Activated CD8-positive, alpha-beta T cell treated with anti-CD3 and anti-CD28 coated beads for 36 hours (primary cell): ENCODE measurements around the gene DNAI7. TPM values are rescaled to one million over a fixed set of nuclear protein-coding genes. Genes with fewer than 3 reads are reported as not detected.
A peak's percentile ranks its signal among the peaks of the same experiment; 100 is the strongest.

Source experiments
- ATAC-seq: fragments of 200-7000 bp; cut with Tn5 transposase; one replicate; pipeline ENCODE4 v1.10.0; 2021; ENCODE audit warnings: mild to moderate bottlenecking, moderate library complexity
- CTCF ChIA-PET: fragments of 350-600 bp; sonication (Branson Sonifier 250); formaldehyde crosslinking; loops from one replicate; lab custom pipeline; 2021; ENCODE audit warnings: antibody characterized with exemption; lab: Charles Lee
- POLR2A ChIA-PET: fragments of 350-600 bp; sonication (Branson Sonifier 250); formaldehyde crosslinking; loops from one replicate; lab custom pipeline; 2021; ENCODE audit warnings: antibody characterized with exemption; lab: Charles Lee
- DNase-seq: peaks from one replicate; pipeline ENCODE4 v3.0.0-alpha.2; 2020
- H3K27ac Mint-ChIP-seq: one replicate; pipeline ENCODE4 v1.8.0; 2021; ENCODE audit warnings: mild to moderate bottlenecking, mixed read lengths
- H3K27me3 Mint-ChIP-seq: one replicate; pipeline ENCODE4 v1.8.0; 2021; ENCODE audit warnings: mixed read lengths
- H3K36me3 Mint-ChIP-seq: one replicate; pipeline ENCODE4 v1.8.0; 2021; ENCODE audit warnings: low read depth, mixed read lengths
- H3K4me1 Mint-ChIP-seq: one replicate; pipeline ENCODE4 v1.8.0; 2021; ENCODE audit warnings: low read depth, mixed read lengths
- H3K4me3 Mint-ChIP-seq: one replicate; pipeline ENCODE4 v1.8.0; 2021; ENCODE audit warnings: mild to moderate bottlenecking, moderate library complexity, mixed read lengths
- H3K9me3 Mint-ChIP-seq: one replicate; pipeline ENCODE4 v1.8.0; 2021; ENCODE audit warnings: mixed read lengths
- intact Hi-C: fragments of 100-400 bp; cut with micrococcal nuclease; formaldehyde crosslinking; loops from one replicate; pipeline ENCODE4 v1.10.0; 2022
- total RNA-seq, 2 experiments: library from RNA; stranded (reverse); gene quantifications; one replicate each; pipeline ENCODE4 v1.2.3, GENCODE V29; 2021
- TF ChIP-seq, protein P1 (sequence below): fragments of 200-600 bp; IDR thresholded peaks from one replicate; pipeline ENCODE4 v1.8.0; 2022; ENCODE audit warnings: antibody characterized with exemption, mild to moderate bottlenecking

Gene DNAI7
- total RNA-seq, 2 experiments from 2014 or later, result not detected

DNA sequence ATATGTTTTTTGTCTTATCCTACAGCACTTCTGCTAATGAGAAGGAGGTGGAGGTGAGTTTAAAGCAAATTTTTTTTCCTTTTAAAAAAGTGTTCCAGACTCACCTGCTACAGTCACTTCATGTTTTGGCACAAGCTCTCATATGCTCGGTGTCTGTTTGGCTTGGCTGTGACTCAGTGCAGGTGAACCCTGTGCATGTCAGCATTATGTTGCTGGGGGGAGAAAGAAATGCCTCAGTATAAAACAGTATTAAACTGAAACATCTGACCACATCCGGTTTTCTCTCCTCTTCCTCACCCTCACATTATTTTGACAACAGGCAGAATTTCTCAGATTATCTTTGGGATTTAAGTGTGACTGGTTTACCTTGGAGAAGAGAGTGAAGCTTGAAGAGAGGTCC is 105.2 kb downstream of the DNAI7 start:
- H3K4me3 Mint-ChIP-seq, result no peak overlapping the region
- POLR2A ChIA-PET, result no interaction called here
- peaks cover 33% of the 10 kb centered on the region for H3K4me1 Mint-ChIP-seq
- H3K27me3 Mint-ChIP-seq, result no peaks in the 10 kb centered on the region
- TF ChIP-seq, protein P1, sequence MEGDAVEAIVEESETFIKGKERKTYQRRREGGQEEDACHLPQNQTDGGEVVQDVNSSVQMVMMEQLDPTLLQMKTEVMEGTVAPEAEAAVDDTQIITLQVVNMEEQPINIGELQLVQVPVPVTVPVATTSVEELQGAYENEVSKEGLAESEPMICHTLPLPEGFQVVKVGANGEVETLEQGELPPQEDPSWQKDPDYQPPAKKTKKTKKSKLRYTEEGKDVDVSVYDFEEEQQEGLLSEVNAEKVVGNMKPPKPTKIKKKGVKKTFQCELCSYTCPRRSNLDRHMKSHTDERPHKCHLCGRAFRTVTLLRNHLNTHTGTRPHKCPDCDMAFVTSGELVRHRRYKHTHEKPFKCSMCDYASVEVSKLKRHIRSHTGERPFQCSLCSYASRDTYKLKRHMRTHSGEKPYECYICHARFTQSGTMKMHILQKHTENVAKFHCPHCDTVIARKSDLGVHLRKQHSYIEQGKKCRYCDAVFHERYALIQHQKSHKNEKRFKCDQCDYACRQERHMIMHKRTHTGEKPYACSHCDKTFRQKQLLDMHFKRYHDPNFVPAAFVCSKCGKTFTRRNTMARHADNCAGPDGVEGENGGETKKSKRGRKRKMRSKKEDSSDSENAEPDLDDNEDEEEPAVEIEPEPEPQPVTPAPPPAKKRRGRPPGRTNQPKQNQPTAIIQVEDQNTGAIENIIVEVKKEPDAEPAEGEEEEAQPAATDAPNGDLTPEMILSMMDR, result no peak
- ATAC-seq, result peak; percentile 87
- H3K9me3 Mint-ChIP-seq, result peaks cover 4% of the 10 kb centered on the region
- peak overlapping the region; percentile 53 for H3K27ac Mint-ChIP-seq
- CTCF ChIA-PET, result interaction anchor here (0.7 to 1.9 kb wide), 5 partner anchors 9 to 233 kb away, joined by 3 to 8 read pairs (median 4); no protein-coding TSS in a partner anchor
- intact Hi-C loops, result no loop called here
- peaks cover 62% of the 10 kb centered on the region for H3K36me3 Mint-ChIP-seq
- DNase-seq, result peak; percentile 49

- Mint-ChIP-seq H3K9me3 (no peaks in the 10 kb centered on the region), H3K4me1 (peaks cover 33% of the 10 kb centered on the region), H3K4me3 (no peak overlapping the region), H3K27ac (peak overlapping the region; percentile 78), H3K36me3 (peaks cover 45% of the 10 kb centered on the region), H3K27me3 (no peaks in the 10 kb centered on the region)
- TF ChIP-seq, protein P1, result no peak
- intact Hi-C loops, result no loop called here
- CTCF ChIA-PET, result no interaction called here
- ATAC-seq (no peak), DNase-seq (no peak)
- POLR2A ChIA-PET, result interaction anchor here (0.6 kb wide), 1 partner anchor 15 kb away, joined by 3 read pairs; no protein-coding TSS in a partner anchor
Measured at GRCh38 chr12:25087596-25087995, 107.4 kb downstream of the DNAI7 start.

GRCh38 chr12:25084816-25085215 is 110.1 kb downstream of the DNAI7 start:
- no peak overlapping the region for H3K4me3 Mint-ChIP-seq
- intact Hi-C loops, result no loop called here
- CTCF ChIA-PET, result no interaction called here

GRCh38 chr12:25083211-25083610 is 111.7 kb downstream of the DNAI7 start:
- H3K27ac Mint-ChIP-seq, result no peak overlapping the region
- intact Hi-C loops, result no loop called here
- peaks cover 12% of the 10 kb centered on the region for H3K4me1 Mint-ChIP-seq
- ChIA-PET CTCF (interaction anchor here (0.7 kb wide), 1 partner anchor 58 kb away, joined by 3 read pairs; no protein-coding TSS in a partner anchor), POLR2A (interaction anchor here (1.3 kb wide), 1 partner anchor 30 kb away, joined by 3 read pairs; no protein-coding TSS in a partner anchor)
- no peaks in the 10 kb centered on the region for H3K9me3 Mint-ChIP-seq
- H3K27me3 Mint-ChIP-seq, result no peaks in the 10 kb centered on the region
- H3K36me3 Mint-ChIP-seq, result peaks cover 24% of the 10 kb centered on the region
- TF ChIP-seq, protein P1, result no peak
- no peak overlapping the region for H3K4me3 Mint-ChIP-seq
- ATAC-seq (no peak), DNase-seq (no peak)

More at GRCh38 chr12:25084816-25085215, 110.1 kb downstream of the DNAI7 start:
- Mint-ChIP-seq H3K9me3 (no peaks in the 10 kb centered on the region), H3K36me3 (peaks cover 29% of the 10 kb centered on the region), H3K4me1 (peaks cover 19% of the 10 kb centered on the region), H3K27ac (no peak overlapping the region), H3K27me3 (no peaks in the 10 kb centered on the region)
- TF ChIP-seq, protein P1, result no peak
- no peak for ATAC-seq
- POLR2A ChIA-PET, result no interaction called here
- no peak for DNase-seq

- intact Hi-C loops, result no loop called here
- TF ChIP-seq, protein P1, result no peak
- DNase-seq (no peak), ATAC-seq (no peak)
- Mint-ChIP-seq H3K4me3 (no peak overlapping the region), H3K27me3 (no peaks in the 10 kb centered on the region), H3K9me3 (no peaks in the 10 kb centered on the region), H3K4me1 (peaks cover 6% of the 10 kb centered on the region), H3K36me3 (peaks cover 18% of the 10 kb centered on the region), H3K27ac (no peak overlapping the region)
- ChIA-PET POLR2A (no interaction called here), CTCF (interaction anchor here (0.7 kb wide), 1 partner anchor 58 kb away, joined by 3 read pairs; no protein-coding TSS in a partner anchor)
Measured at GRCh38 chr12:25082628-25083027, 112.3 kb downstream of the DNAI7 start.
